Psoas muscle (tissue), 8 donors: ENCODE data around the gene GABBR2. TPM values are rescaled to one million over a fixed set of nuclear protein-coding genes. Genes with fewer than 3 reads are reported as not detected.

Source experiments
- ATAC-seq, 4 donors: fragments of 200-7000 bp; cut with Tn5 transposase; one replicate each; pipeline ENCODE4 v1.9.1; 2020; ENCODE audit warnings: moderate library complexity in 3 of 4, mild to moderate bottlenecking in 2 of 4
- DNase-seq, 2 donors: peaks; one replicate each; pipeline ENCODE4 v3.0.0-alpha.2; 2020
- H3K27ac ChIP-seq: fragments of 200-600 bp; one replicate; pipeline ENCODE4 v1.8.0; 2022
- H3K27me3 ChIP-seq, 3 donors: fragments of 200-600 bp in 1 of 3; one replicate each; pipeline versions ENCODE4 v1.6.1 to v1.8.0; 2013 to 2022; ENCODE audit warnings: low read length in 2 of 3, mild to moderate bottlenecking in 2 of 3, moderate library complexity in 1 of 3; ENCODE audit not compliant: insufficient read depth in 3 of 3
- H3K36me3 ChIP-seq, 2 donors: fragments of 200-600 bp in 1 of 2; one replicate each; pipeline versions ENCODE4 v1.6.1 to v1.8.0; 2013 to 2022; ENCODE audit warnings: low read depth in 1 of 2, mild to moderate bottlenecking in 1 of 2, moderate library complexity in 1 of 2; ENCODE audit not compliant: insufficient read depth in 1 of 2
- H3K4me1 ChIP-seq: fragments of 200-600 bp; one replicate; pipeline ENCODE4 v1.8.0; 2022
- H3K4me3 ChIP-seq: fragments of 200-600 bp; one replicate; pipeline ENCODE4 v1.8.0; 2022; ENCODE audit warnings: mild to moderate bottlenecking
- H3K9me3 ChIP-seq: fragments of 200-600 bp; one replicate; pipeline ENCODE4 v1.8.0; 2022
- WGBS, 3 donors: extraction: QIAGEN DNeasy Blood & Tissue Kit; methylation state at CpG; one replicate each; pipeline versions ENCODE4 v1.1.6 to v1.1.7; 2013; 5-methylcytosine and 5-hydroxymethylcytosine counted together
- intact Hi-C, 2 donors: fragments of 100-400 bp; cut with DNase I; formaldehyde crosslinking; loops; one replicate each; pipeline versions ENCODE4 v1.11.0 to v1.14.2; 2022
- polyA plus RNA-seq, 3 donors: library from polyadenylated mRNA; stranded (reverse); fragments of 200-250 nt; gene quantifications; one replicate each; pipeline ENCODE4 v1.2.3, GENCODE V29; 2013
- total RNA-seq, 4 donors: library from RNA; stranded (reverse); fragmentation: NEBNext Ultra II Directional in 2 of 4; extraction: Animal tissue kit (Norgen Biotek cat#: 25700) in 2 of 4; gene quantifications; one replicate each; pipeline versions ENCODE4 v1.2.1 to v1.2.4, GENCODE V29; 2021 to 2023
- TF ChIP-seq, protein P1 (sequence below): fragments of 200-600 bp; IDR thresholded peaks from one replicate; pipeline ENCODE4 v1.8.0; 2022; ENCODE audit warnings: antibody characterized with exemption
- donor health status: healthy with polysubstance abuse.
- donor health status: DM: no; HTN: no; CAD: no; lungs with moderate emphysema.
- donor health status: Bipolar disorder and iron deficiency.
- donor health status: healthy.
- donor health status: DM: yes; HTN: yes; CAD: no.
- donor health status: DM: no; HTN: no; CAD: no.
- donor health status: DM: no; HTN: no; CAD: no.
- donor health status: DM: yes; HTN: yes; CAD: no.

GABBR2 gene
- total and polyA plus RNA-seq, 7 donors: 0.08 to 0.66 (median 0.38) TPM

DNA sequence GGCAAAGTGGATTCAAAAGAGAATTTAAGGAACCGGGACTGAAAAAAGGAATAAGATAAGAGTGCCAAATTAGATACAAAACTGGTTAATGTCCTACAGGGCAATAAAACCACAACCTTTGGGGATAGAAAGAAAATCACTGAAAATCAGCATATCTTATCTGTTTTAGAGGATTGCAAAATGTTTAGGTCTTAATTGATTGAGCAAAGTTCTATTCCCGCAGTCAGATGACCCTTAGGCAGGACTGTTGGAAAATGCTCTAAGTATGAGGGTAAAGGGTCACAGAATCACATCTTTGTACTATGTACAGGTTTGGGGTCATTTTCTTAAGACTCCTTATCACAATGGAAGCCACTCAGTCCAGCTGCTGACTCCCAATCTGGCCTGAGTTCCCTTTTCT is 129.0 kb downstream of the GABBR2 start:
- Histone ChIP-seq H3K9me3 (no peaks in the 10 kb centered on the region), H3K27ac (no peak overlapping the region), H3K4me1 (no peaks in the 10 kb centered on the region), H3K27me3 (peaks cover 0 to 3% (median 0%) of the 10 kb centered on the region in 3 donors), H3K4me3 (no peak overlapping the region), H3K36me3 (no peaks in the 10 kb centered on the region)
- 87 to 94% (median 88%) methylated on average over 2 of the region's 2 CpGs for whole genome bisulfite sequencing, 3 donors
- DNase-seq (no peak), ATAC-seq (no peak)
- intact Hi-C loops: no loop called here
- TF ChIP-seq, protein P1, sequence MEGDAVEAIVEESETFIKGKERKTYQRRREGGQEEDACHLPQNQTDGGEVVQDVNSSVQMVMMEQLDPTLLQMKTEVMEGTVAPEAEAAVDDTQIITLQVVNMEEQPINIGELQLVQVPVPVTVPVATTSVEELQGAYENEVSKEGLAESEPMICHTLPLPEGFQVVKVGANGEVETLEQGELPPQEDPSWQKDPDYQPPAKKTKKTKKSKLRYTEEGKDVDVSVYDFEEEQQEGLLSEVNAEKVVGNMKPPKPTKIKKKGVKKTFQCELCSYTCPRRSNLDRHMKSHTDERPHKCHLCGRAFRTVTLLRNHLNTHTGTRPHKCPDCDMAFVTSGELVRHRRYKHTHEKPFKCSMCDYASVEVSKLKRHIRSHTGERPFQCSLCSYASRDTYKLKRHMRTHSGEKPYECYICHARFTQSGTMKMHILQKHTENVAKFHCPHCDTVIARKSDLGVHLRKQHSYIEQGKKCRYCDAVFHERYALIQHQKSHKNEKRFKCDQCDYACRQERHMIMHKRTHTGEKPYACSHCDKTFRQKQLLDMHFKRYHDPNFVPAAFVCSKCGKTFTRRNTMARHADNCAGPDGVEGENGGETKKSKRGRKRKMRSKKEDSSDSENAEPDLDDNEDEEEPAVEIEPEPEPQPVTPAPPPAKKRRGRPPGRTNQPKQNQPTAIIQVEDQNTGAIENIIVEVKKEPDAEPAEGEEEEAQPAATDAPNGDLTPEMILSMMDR: no peak

DNA sequence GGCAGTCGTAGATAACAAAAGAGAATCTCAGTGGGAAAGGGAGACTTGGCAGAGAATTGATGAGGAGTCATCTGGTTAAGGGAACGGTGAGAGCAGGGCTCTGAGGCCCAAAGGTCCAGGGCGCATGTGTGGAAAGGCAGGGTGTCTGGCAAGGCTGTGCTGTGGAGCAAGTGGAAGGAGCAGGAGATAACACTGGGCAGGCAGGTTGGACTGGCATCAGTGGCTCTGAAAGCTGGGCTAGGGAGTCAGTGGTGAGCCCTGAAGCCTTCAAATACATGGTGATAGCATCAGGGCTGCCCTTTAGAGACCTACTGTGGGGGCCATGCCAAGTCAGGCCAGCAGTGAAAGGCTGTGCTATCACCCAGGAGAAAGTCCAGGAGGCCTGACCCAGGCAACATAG is 131.3 kb downstream of the GABBR2 start:
- ATAC-seq: no peak
- no peak overlapping the region for H3K4me3 ChIP-seq
- H3K4me1 ChIP-seq: no peaks in the 10 kb centered on the region
- H3K27ac ChIP-seq: no peak overlapping the region
- no peak for DNase-seq
- H3K9me3 ChIP-seq: no peaks in the 10 kb centered on the region
- H3K36me3 ChIP-seq: no peaks in the 10 kb centered on the region
- intact Hi-C loops: no loop called here
- 57 to 81% (median 67%) methylated on average over 3 of the region's 3 CpGs for WGBS, 3 donors
- peaks cover 0 to 3% (median 0%) of the 10 kb centered on the region in 3 donors for H3K27me3 ChIP-seq
- TF ChIP-seq, protein P1: no peak

DNA sequence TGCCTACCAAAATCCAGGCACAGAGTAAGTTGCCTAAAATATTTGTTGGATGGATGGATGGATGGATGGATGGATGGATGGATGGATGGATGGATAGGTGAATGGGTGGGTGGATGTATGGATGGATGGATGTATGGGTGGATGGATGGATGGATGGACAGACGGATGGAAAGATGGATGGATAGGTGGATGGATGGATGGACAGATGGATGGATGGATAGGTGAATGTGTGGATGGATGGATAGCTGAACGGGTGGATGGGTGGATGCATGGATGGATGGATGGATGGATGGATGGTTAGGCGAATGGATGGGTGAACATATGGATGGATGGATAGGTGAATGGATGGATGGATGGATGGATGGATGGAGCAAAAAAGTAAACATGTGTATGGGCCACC is 131.9 kb downstream of the GABBR2 start:
- TF ChIP-seq, protein P1: no peak
- ATAC-seq: no peak
- intact Hi-C loops: no loop called here

DNA sequence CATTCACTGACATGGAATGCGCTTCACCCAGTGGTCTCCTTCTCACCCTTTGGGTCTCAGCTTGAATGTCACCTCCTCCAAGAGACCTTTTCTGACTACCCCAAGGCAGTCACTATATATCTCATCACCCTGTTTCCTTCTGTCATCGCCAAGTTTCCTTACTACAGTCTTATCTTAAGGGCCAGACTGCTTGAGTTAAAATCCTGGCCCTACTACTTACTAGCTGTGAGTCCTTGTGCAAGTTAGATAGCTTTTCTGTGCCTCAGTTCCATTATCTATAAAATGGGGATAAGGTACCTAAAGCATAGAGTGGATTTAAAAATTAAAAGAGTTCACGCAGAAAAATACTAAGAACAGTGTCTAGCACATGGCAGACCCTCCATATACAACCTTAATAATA is 132.4 kb downstream of the GABBR2 start:
- TF ChIP-seq, protein P1: no peak
- ATAC-seq (no peak), DNase-seq (no peak)
- intact Hi-C loops: no loop called here
- Histone ChIP-seq H3K27ac (no peak overlapping the region), H3K36me3 (no peaks in the 10 kb centered on the region), H3K27me3 (peaks cover 0 to 3% (median 2%) of the 10 kb centered on the region in 3 donors), H3K9me3 (no peaks in the 10 kb centered on the region), H3K4me3 (no peak overlapping the region), H3K4me1 (no peaks in the 10 kb centered on the region)
- WGBS, 3 donors: 90 to 93% (median 93%) methylated on average over 3 of the region's 3 CpGs

More for the DNA sequence above, 131.9 kb downstream of the GABBR2 start:
- no peak overlapping the region for H3K4me3 ChIP-seq
- H3K9me3 ChIP-seq: no peaks in the 10 kb centered on the region
- WGBS, 3 donors: 82 to 86% (median 84%) methylated on average over 3 of the region's 3 CpGs
- no peak overlapping the region for H3K27ac ChIP-seq
- peaks cover 0 to 3% (median under 1%) of the 10 kb centered on the region in 3 donors for H3K27me3 ChIP-seq
- no peaks in the 10 kb centered on the region for H3K4me1 ChIP-seq
- H3K36me3 ChIP-seq: no peaks in the 10 kb centered on the region
- no peak for DNase-seq
